Forelimb muscle (tissue), 1 donor: ENCODE data around the gene KCNJ2. TPM values are rescaled to one million over a fixed set of nuclear protein-coding genes. Genes with fewer than 3 reads are reported as not detected.

Source experiments
- DNase-seq: peaks from one replicate; pipeline ENCODE4 v3.0.0-alpha.2; 2013; ENCODE audit warnings: low read depth
- polyA plus RNA-seq: library from polyadenylated mRNA; unstranded; fragments of 120-200 nt; gene quantifications from one replicate; pipeline ENCODE4 v1.2.1, GENCODE V29; 2013; ENCODE audit not compliant: insufficient read length

KCNJ2 gene
- polyA plus RNA-seq, 1 donor = 4.7 TPM

GRCh38 chr17:70205401-70205800 lies 36.1 kb downstream of the KCNJ2 start:
- no peak for DNase-seq

GRCh38 chr17:70206361-70207010 lies 37.2 kb downstream of the KCNJ2 start:
- DNase-seq = no peak

GRCh38 chr17:70207184-70207583 lies 37.9 kb downstream of the KCNJ2 start:
- DNase-seq = no peak

GRCh38 chr17:70208080-70208794 lies 38.9 kb downstream of the KCNJ2 start:
- no peak for DNase-seq

GRCh38 chr17:70208825-70209555 lies 39.7 kb downstream of the KCNJ2 start:
- DNase-seq = no peak

- DNase-seq = no peak
Measured at GRCh38 chr17:70215656-70216055, 46.3 kb downstream of the KCNJ2 start.

GRCh38 chr17:70217571-70217970 lies 48.2 kb downstream of the KCNJ2 start:
- no peak for DNase-seq

- DNase-seq = no peak
Measured at GRCh38 chr17:70225276-70225675, 55.9 kb downstream of the KCNJ2 start.

Other genes with a start within 250 kb of the KCNJ2 start
- 1.3 TPM for gene KCNJ16, start 94.3 kb upstream of the KCNJ2 start, polyA plus RNA-seq